ENCODE data around the gene KCNG4. TPM values are rescaled to one million over a fixed set of nuclear protein-coding genes. Genes with fewer than 3 reads are reported as not detected.

KCNG4 gene
- total and polyA plus RNA-seq, 2 donors (not counting 3 experiments of a cell fraction or from before 2014, with no cell fraction given) = not detected

GRCh38 chr16:84183911-84184591, 55.8 kb downstream of the KCNG4 start:
- H3K9ac ChIP-seq (replicated peaks; ENCODE audit: extremely low read depth, insufficient read depth, low read length) = no peak overlapping the region
- ChIA-PET POLR2A (no interaction called here), CTCF (interaction anchor here (0.6 to 1.6 kb wide), 12 partner anchors 9 to 407 kb away, joined by 3 to 7 read pairs (median 4); no protein-coding TSS in a partner anchor)
- no TSS peak for BruUV-seq (replicated peaks)
- H4K20me1 ChIP-seq (replicated peaks; ENCODE audit: control insufficient read depth, extremely low read depth, insufficient read depth, low read length) = no peaks in the 10 kb centered on the region
- intact Hi-C loops (cut with micrococcal nuclease) = loop anchor here (1.0 to 2.0 kb wide), 2 partner anchors 39 to 300 kb away; partner anchors contain the start of genes DNAAF1 and HSDL1
- no peaks in the 10 kb centered on the region for H3K9me3 ChIP-seq (replicated peaks; ENCODE audit: control insufficient read depth, insufficient read depth, low read length)
- H3K4me3 ChIP-seq (replicated peaks in 1 of 3; ENCODE audit: insufficient read depth in 1 of 3, low read depth in 1 of 3, low read length in 3 of 3) = no peak overlapping the region
- H3K36me3 ChIP-seq (ENCODE audit: control insufficient read depth in 2 of 2, extremely low read depth in 1 of 2, insufficient read depth in 2 of 2, low read length in 2 of 2) = peaks cover 6 to 38% of the 10 kb centered on the region in 2 experiments
- FAIRE-seq = peak; percentile 70
- DNase-seq (ENCODE audit: low read depth, low spot score) = peak; percentile 51
- peaks cover 17% of the 10 kb centered on the region for H3K4me1 ChIP-seq (ENCODE audit: control insufficient read depth, extremely low read depth, insufficient read depth, low read length)
- no peak overlapping the region for H2AFZ ChIP-seq (ENCODE audit: low read depth, low read length)
- H3K9me1 ChIP-seq (replicated peaks; ENCODE audit: control insufficient read depth, extremely low read depth, insufficient read depth, low read length) = no peaks in the 10 kb centered on the region
- no peak overlapping the region for H3K4me2 ChIP-seq (ENCODE audit: insufficient read depth, low read length)
- no peak for TF ChIP-seq JUN (IDR thresholded peaks at IDR 0.05; ENCODE audit: borderline replicate concordance, insufficient read depth, insufficient read length, low read depth)
- TF ChIP-seq CTCF (IDR thresholded peaks at IDR 0.05; ENCODE audit: extremely low read depth in 1 of 2, insufficient read depth in 1 of 2, low read depth in 1 of 2, low read length in 2 of 2) = peak; percentile 58 to 80
- H3K27me3 ChIP-seq (ENCODE audit: control insufficient read depth in 2 of 2, insufficient read depth in 2 of 2, low read length in 2 of 2) = no peaks in the 10 kb centered on the region
- peaks cover 23% of the 10 kb centered on the region for H3K79me2 ChIP-seq (ENCODE audit: control insufficient read depth, insufficient read depth, low read length)
- H3K27ac ChIP-seq (ENCODE audit: insufficient read depth, low read depth, low read length) = peak overlapping the region; percentile 10
- dilution Hi-C loops (cut with MboI; ENCODE audit: extremely low pct_ligation_motif_present, low sequenced_read_pairs) = no loop called here

GRCh38 chr16:84183572-84183875, 56.3 kb downstream of the KCNG4 start:
- dilution Hi-C loops (cut with MboI; ENCODE audit: extremely low pct_ligation_motif_present, low sequenced_read_pairs) (no loop called here), intact Hi-C loops (cut with micrococcal nuclease) (no loop called here)
- CTCF ChIA-PET = interaction anchor here (0.9 to 1.6 kb wide), 3 partner anchors 300 to 320 kb away, joined by 4 to 5 read pairs (median 5); no protein-coding TSS in a partner anchor
- TF ChIP-seq POLR2A (IDR thresholded peaks at IDR 0.05; ENCODE audit: low read depth, low read length) (no peak), CTCF (IDR thresholded peaks at IDR 0.05; ENCODE audit: extremely low read depth in 1 of 2, insufficient read depth in 1 of 2, low read depth in 1 of 2, low read length in 2 of 2) (no peak), MAX (IDR thresholded peaks at IDR 0.05; ENCODE audit: insufficient read depth, insufficient read length) (no peak), EZH2 (IDR thresholded peaks at IDR 0.05; ENCODE audit: borderline replicate concordance, low read depth, low read length, severe bottlenecking) (no peak), GATA2 (IDR thresholded peaks at IDR 0.05; ENCODE audit: insufficient read depth, insufficient read length, low read depth, low read length) (no peak), JUN (IDR thresholded peaks at IDR 0.05; ENCODE audit: borderline replicate concordance, insufficient read depth, insufficient read length, low read depth) (no peak), MYC (IDR thresholded peaks at IDR 0.05; ENCODE audit: low read depth, low read length) (no peak), POLR2AphosphoS5 (IDR thresholded peaks at IDR 0.05; ENCODE audit: insufficient read depth, low read depth, low read length) (no peak), FOS (IDR thresholded peaks at IDR 0.05; ENCODE audit: borderline replicate concordance, insufficient read depth, low read length) (no peak)
- H3K79me2 ChIP-seq (ENCODE audit: control insufficient read depth, insufficient read depth, low read length) = peaks cover 23% of the 10 kb centered on the region
- FAIRE-seq (no peak), DNase-seq (ENCODE audit: low read depth, low spot score) (no peak)
- no peaks in the 10 kb centered on the region for H3K9me3 ChIP-seq (replicated peaks; ENCODE audit: control insufficient read depth, insufficient read depth, low read length)
- peaks cover 17% of the 10 kb centered on the region for H3K4me1 ChIP-seq (ENCODE audit: control insufficient read depth, extremely low read depth, insufficient read depth, low read length)
- no peak overlapping the region for H3K4me2 ChIP-seq (ENCODE audit: insufficient read depth, low read length)
- H3K27ac ChIP-seq (ENCODE audit: insufficient read depth, low read depth, low read length) = no peak overlapping the region
- no TSS peak for BruUV-seq (replicated peaks)
- no peaks in the 10 kb centered on the region for H3K27me3 ChIP-seq (ENCODE audit: control insufficient read depth in 2 of 2, insufficient read depth in 2 of 2, low read length in 2 of 2)
- POLR2A ChIA-PET = no interaction called here
- no peak overlapping the region for H2AFZ ChIP-seq (ENCODE audit: low read depth, low read length)
- H3K4me3 ChIP-seq (replicated peaks in 1 of 3; ENCODE audit: insufficient read depth in 1 of 3, low read depth in 1 of 3, low read length in 3 of 3) = no peak overlapping the region
- no peaks in the 10 kb centered on the region for H3K9me1 ChIP-seq (replicated peaks; ENCODE audit: control insufficient read depth, extremely low read depth, insufficient read depth, low read length)
- H3K9ac ChIP-seq (replicated peaks; ENCODE audit: extremely low read depth, insufficient read depth, low read length) = no peak overlapping the region
- no peaks in the 10 kb centered on the region for H4K20me1 ChIP-seq (replicated peaks; ENCODE audit: control insufficient read depth, extremely low read depth, insufficient read depth, low read length)
- H3K36me3 ChIP-seq (ENCODE audit: control insufficient read depth in 2 of 2, extremely low read depth in 1 of 2, insufficient read depth in 2 of 2, low read length in 2 of 2) = peaks cover 6 to 40% of the 10 kb centered on the region in 2 experiments
